MCF 10A (cell line): ENCODE data around the gene RPRD2. TPM values are rescaled to one million over a fixed set of nuclear protein-coding genes. Genes with fewer than 3 reads are reported as not detected.

Experiments
- BruUV-seq: library from RNA; stranded (reverse); fragments of 400-500 nt; replicated peaks from 2 replicates; lab custom pipeline; 2021; lab: Mats Ljungman, UMichigan
- CTCF ChIA-PET: fragments of 300-600 bp; sonication (Branson Sonifier 250); formaldehyde crosslinking; extraction: SDS; loops from one replicate; lab custom pipeline; 2021; ENCODE audit warnings: antibody characterized with exemption, inconsistent platforms; lab: Yijun Ruan, JAX
- POLR2A ChIA-PET: fragments of 300-600, 350-650 bp; sonication (Branson Sonifier 250); formaldehyde crosslinking; extraction: SDS; loops from one replicate; lab custom pipeline; 2020; ENCODE audit warnings: antibody characterized with exemption, inconsistent platforms; lab: Yijun Ruan, JAX
- DNase-seq: peaks from one replicate; pipeline ENCODE4 v3.0.0-alpha.2; 2018; ENCODE audit not compliant: unreplicated experiment
- H3K27ac Mint-ChIP-seq: one replicate; pipeline ENCODE4 v1.8.0; 2022; ENCODE audit warnings: mild to moderate bottlenecking, low read depth, mixed read lengths; ENCODE audit not compliant: unreplicated experiment
- H3K27me3 Mint-ChIP-seq: one replicate; pipeline ENCODE4 v1.8.0; 2022; ENCODE audit warnings: mixed read lengths; ENCODE audit not compliant: insufficient read depth, unreplicated experiment
- H3K36me3 Mint-ChIP-seq: one replicate; pipeline ENCODE4 v1.8.0; 2022; ENCODE audit warnings: mild to moderate bottlenecking, moderate library complexity, mixed read lengths; ENCODE audit not compliant: insufficient read depth, unreplicated experiment
- H3K4me1 Mint-ChIP-seq: one replicate; pipeline ENCODE4 v1.8.0; 2022; ENCODE audit warnings: mixed read lengths; ENCODE audit not compliant: insufficient read depth, unreplicated experiment
- H3K4me3 Mint-ChIP-seq: one replicate; pipeline ENCODE4 v1.8.0; 2022; ENCODE audit warnings: mild to moderate bottlenecking, moderate library complexity, mixed read lengths; ENCODE audit not compliant: unreplicated experiment
- H3K9me3 Mint-ChIP-seq: one replicate; pipeline ENCODE4 v1.8.0; 2022; ENCODE audit warnings: mixed read lengths; ENCODE audit not compliant: unreplicated experiment
- CTCF ChIP-seq: fragments of 200-600 bp; IDR thresholded peaks from one replicate; pipeline ENCODE4 v1.8.0; 2022; ENCODE audit warnings: antibody characterized with exemption, mild to moderate bottlenecking; ENCODE audit not compliant: unreplicated experiment
- intact Hi-C: fragments of 100-400 bp; cut with micrococcal nuclease; formaldehyde crosslinking; loops from 2 replicates; pipeline ENCODE4 v1.14.1; 2022
- total RNA-seq: library from RNA; stranded (reverse); gene quantifications from 2 replicates; pipeline ENCODE4 v1.2.3, GENCODE V29; 2022

RPRD2 gene
- total RNA-seq, 1 experiment from 2014 or later, result 35.2 TPM

- TF ChIP-seq CTCF, result no peak
- BruUV-seq, result no TSS peak
- Mint-ChIP-seq H3K4me1 (peaks cover 10% of the 10 kb centered on the region), H3K27me3 (no peaks in the 10 kb centered on the region), H3K4me3 (no peak overlapping the region), H3K36me3 (peaks cover 44% of the 10 kb centered on the region), H3K9me3 (no peaks in the 10 kb centered on the region), H3K27ac (no peak overlapping the region)
- ChIA-PET CTCF (no interaction called here), POLR2A (interaction anchor here (1.3 kb wide), 1 partner anchor 18 kb away, joined by 4 read pairs; no protein-coding TSS in a partner anchor)
- intact Hi-C loops, result no loop called here
- DNase-seq, result no peak
Observed at GRCh38 chr1:150422541-150422940, 58.6 kb downstream of the RPRD2 start.

- peaks cover 5% of the 10 kb centered on the region for H3K4me1 Mint-ChIP-seq
- BruUV-seq, result no TSS peak
- no peaks in the 10 kb centered on the region for H3K9me3 Mint-ChIP-seq
- POLR2A ChIA-PET, result interaction anchor here (0.6 to 2.5 kb wide), 6 partner anchors 33 to 1344 kb away, joined by 3 to 17 read pairs (median 4); partner anchors contain the start of gene RPRD2
- no peak overlapping the region for H3K4me3 Mint-ChIP-seq
- intact Hi-C loops, result loop anchor here (1.0 kb wide), 1 partner anchor 66 kb away; the partner anchor contains the start of gene RPRD2
- H3K27me3 Mint-ChIP-seq, result no peaks in the 10 kb centered on the region
- peak; percentile 40 for DNase-seq
- TF ChIP-seq CTCF, result peak; percentile 29
- H3K27ac Mint-ChIP-seq, result no peak overlapping the region
- CTCF ChIA-PET, result interaction anchor here (0.6 to 0.9 kb wide), 8 partner anchors 9 to 720 kb away, joined by 3 to 4 read pairs (median 3); no protein-coding TSS in a partner anchor
- H3K36me3 Mint-ChIP-seq, result peaks cover 42% of the 10 kb centered on the region
Observed at GRCh38 chr1:150429805-150430204, 65.9 kb downstream of the RPRD2 start.

- ChIA-PET CTCF (interaction anchor here (0.8 to 1.0 kb wide), 2 partner anchors 20 to 68 kb away, joined by 3 read pairs; no protein-coding TSS in a partner anchor), POLR2A (interaction anchor here (0.7 to 2.8 kb wide), 5 partner anchors 13 to 77 kb away, joined by 3 to 8 read pairs (median 3); partner anchors contain the start of gene RPRD2)
Observed at GRCh38 chr1:150441121-150441520, 77.2 kb downstream of the RPRD2 start.

GRCh38 chr1:150444232-150444631 lies 80.3 kb downstream of the RPRD2 start:
- no peak for DNase-seq
- ChIA-PET CTCF (interaction anchor here (0.6 to 1.0 kb wide), 4 partner anchors 8 to 89 kb away, joined by 3 to 5 read pairs (median 4); no protein-coding TSS in a partner anchor), POLR2A (interaction anchor here (0.5 to 0.7 kb wide), 2 partner anchors 79 to 104 kb away, joined by 3 read pairs; no protein-coding TSS in a partner anchor)
- no TSS peak for BruUV-seq
- Mint-ChIP-seq H3K4me3 (no peak overlapping the region), H3K9me3 (no peaks in the 10 kb centered on the region), H3K36me3 (peaks cover 95% of the 10 kb centered on the region), H3K4me1 (no peaks in the 10 kb centered on the region), H3K27me3 (no peaks in the 10 kb centered on the region), H3K27ac (no peak overlapping the region)
- intact Hi-C loops, result no loop called here
- TF ChIP-seq CTCF, result no peak

More at GRCh38 chr1:150441121-150441520, 77.2 kb downstream of the RPRD2 start:
- BruUV-seq, result no TSS peak
- Mint-ChIP-seq H3K36me3 (peaks cover 82% of the 10 kb centered on the region), H3K9me3 (no peaks in the 10 kb centered on the region), H3K27ac (no peak overlapping the region), H3K4me3 (no peak overlapping the region), H3K27me3 (no peaks in the 10 kb centered on the region), H3K4me1 (no peaks in the 10 kb centered on the region)
- no peak for DNase-seq
- no peak for TF ChIP-seq CTCF
- intact Hi-C loops, result no loop called here
